Aorta (tissue), 5 donors: ENCODE data around the gene KRTAP4-16. TPM values are rescaled to one million over a fixed set of nuclear protein-coding genes. Genes with fewer than 3 reads are reported as not detected.
"Not testable (repeated sequence)": the region's sequence is repeated elsewhere in the genome, so short reads cannot be mapped to it uniquely, and the experiment has no call there.

Experiments
- ATAC-seq: fragments of 200-7000 bp; cut with Tn5 transposase; one replicate; pipeline ENCODE4 v1.9.1; 2022; ENCODE audit warnings: moderate library complexity; ENCODE audit not compliant: low FRiP score
- DNase-seq, 2 donors: peaks; one replicate each; pipeline ENCODE4 v3.0.0-alpha.2; 2020
- H3K27ac ChIP-seq, 2 donors: one replicate each; pipeline ENCODE4 v1.5.1; 2013; ENCODE audit warnings: low read length in 2 of 2, mild to moderate bottlenecking in 2 of 2, moderate library complexity in 2 of 2, control low read depth in 1 of 2, inconsistent platforms in 1 of 2, low read depth in 1 of 2
- H3K27me3 ChIP-seq, 2 donors: one replicate each; pipeline ENCODE4 v1.6.1; 2013; ENCODE audit warnings: control low read depth in 1 of 2, low read length in 1 of 2, mild to moderate bottlenecking in 1 of 2, moderate library complexity in 1 of 2; ENCODE audit not compliant: insufficient read depth in 2 of 2, control insufficient read depth in 1 of 2
- H3K36me3 ChIP-seq, 2 donors: one replicate each; pipeline ENCODE4 v1.6.1; 2013; ENCODE audit warnings: control low read depth in 1 of 2, low read length in 1 of 2, mild to moderate bottlenecking in 1 of 2; ENCODE audit not compliant: insufficient read depth in 2 of 2, control insufficient read depth in 1 of 2
- H3K4me1 ChIP-seq, 2 donors: one replicate each; pipeline ENCODE4 v1.6.1; 2013; ENCODE audit warnings: low read length in 2 of 2, control low read depth in 1 of 2, mild to moderate bottlenecking in 1 of 2, moderate library complexity in 1 of 2; ENCODE audit not compliant: insufficient read depth in 2 of 2, control insufficient read depth in 1 of 2
- H3K4me3 ChIP-seq, 2 donors: one replicate each; pipeline ENCODE4 v1.5.1; 2013; ENCODE audit warnings: low read length in 2 of 2, control low read depth in 1 of 2, mild to moderate bottlenecking in 1 of 2
- H3K9me3 ChIP-seq: one replicate; pipeline ENCODE4 v1.6.1; 2013; ENCODE audit warnings: mild to moderate bottlenecking, low read length; ENCODE audit not compliant: control insufficient read depth
- WGBS, 2 donors: extraction: QIAGEN DNeasy Blood & Tissue Kit; methylation state at CpG; one replicate each; pipeline ENCODE4 v1.1.7; 2013; 5-methylcytosine and 5-hydroxymethylcytosine counted together
- intact Hi-C, 2 donors: fragments of 100-400 bp; cut with DNase I; formaldehyde crosslinking; loops; one replicate each; pipeline versions ENCODE4 v1.14.2 to v1.15.0; 2022
- long read RNA-seq, 2 donors: library from polyadenylated mRNA; unstranded; transcript quantifications; one replicate each; pipeline ENCODE4 v2.0.0, GENCODE V29; 2020 to 2021
- polyA plus RNA-seq, 2 donors: library from polyadenylated mRNA; stranded (reverse); fragments of 200-250 nt; gene quantifications; one replicate each; pipeline ENCODE4 v1.2.3, GENCODE V29; 2013
- total RNA-seq, 2 donors: library from RNA; stranded (reverse); fragmentation: NEBNext Ultra II Directional; extraction: Animal tissue kit (Norgen Biotek cat#: 25700); gene quantifications; one replicate each; pipeline ENCODE4 v1.2.1, GENCODE V29; 2021
- donor health status: healthy with polysubstance abuse.
- donor health status: Bipolar disorder and iron deficiency.
- donor health status: DM: no; HTN: no; CAD: no.
- donor health status: DM: no; HTN: no; CAD: no.
- donor health status: DM: yes; HTN: yes; CAD: no.

Gene KRTAP4-16
- total RNA-seq (not detected), polyA plus RNA-seq (not detected)
- long read RNA-seq, donor 1 = 0 reads
- long read RNA-seq, donor 2 = 0 reads

- H3K4me1 ChIP-seq = no peaks in the 10 kb centered on the region
- no peak for DNase-seq
- H3K36me3 ChIP-seq = no peaks in the 10 kb centered on the region
- no peak within 1 kb of the TSS for H3K4me3 ChIP-seq
- H3K9me3 ChIP-seq = peaks cover 1% of the 10 kb centered on the region
- no peaks in the 10 kb centered on the region for H3K27me3 ChIP-seq
- no peak within 1 kb of the TSS for H3K27ac ChIP-seq
- intact Hi-C loops = no loop called here
- WGBS, 2 donors = 47% methylated on average over 8 to 10 of the region's 10 CpGs
- no peak for ATAC-seq
Observed at GRCh38 chr17:41101586-41102259, at the start of gene KRTAP4-16. KRTAP4-16 (minus strand) TSS chr17:41102209; CDS start chr17:41102209, 0 bp downstream.

GRCh38 chr17:41151525-41151924 is 49.5 kb upstream of the KRTAP4-16 start:
- H3K4me3 ChIP-seq = no peak overlapping the region
- H3K27me3 ChIP-seq = no peaks in the 10 kb centered on the region
- WGBS, 2 donors = 59 to 69% methylated on average over 2 of the region's 2 CpGs
- intact Hi-C loops = no loop called here
- no peaks in the 10 kb centered on the region for H3K36me3 ChIP-seq
- H3K4me1 ChIP-seq = no peaks in the 10 kb centered on the region
- no peak overlapping the region for H3K27ac ChIP-seq
- no peak for DNase-seq
- H3K9me3 ChIP-seq = no peaks in the 10 kb centered on the region
- ATAC-seq = no peak

- ATAC-seq = no peak
Observed at GRCh38 chr17:41150026-41150425, 48.0 kb upstream of the KRTAP4-16 start.

GRCh38 chr17:41149652-41149985 is 47.6 kb upstream of the KRTAP4-16 start, which contains the start of gene KRTAP4-5:
KRTAP4-5 (minus strand) TSS chr17:41149825; CDS start chr17:41149767, 58 bp downstream.
- no peak within 1 kb of the TSS for H3K4me3 ChIP-seq
- H3K4me1 ChIP-seq = no peaks in the 10 kb centered on the region
- intact Hi-C loops = no loop called here
- ATAC-seq (no peak), DNase-seq (no peak)
- no peaks in the 10 kb centered on the region for H3K9me3 ChIP-seq
- no peak within 1 kb of the TSS for H3K27ac ChIP-seq
- H3K36me3 ChIP-seq = no peaks in the 10 kb centered on the region
- H3K27me3 ChIP-seq = no peaks in the 10 kb centered on the region
- WGBS, 2 donors = 43 to 44% methylated on average over 2 of the region's 2 CpGs

More at GRCh38 chr17:41150026-41150425, 48.0 kb upstream of the KRTAP4-16 start:
- intact Hi-C loops = no loop called here
- Histone ChIP-seq H3K27me3 (no peaks in the 10 kb centered on the region), H3K4me1 (no peaks in the 10 kb centered on the region), H3K4me3 (no peak overlapping the region), H3K27ac (no peak overlapping the region), H3K36me3 (no peaks in the 10 kb centered on the region), H3K9me3 (no peaks in the 10 kb centered on the region)
- 82% methylated on average over 4 of the region's 4 CpGs for WGBS, 2 donors
- no peak for DNase-seq

GRCh38 chr17:41148971-41149651 is 47.1 kb upstream of the KRTAP4-16 start:
- H3K4me1 ChIP-seq, H3K36me3 ChIP-seq, intact Hi-C loops, H3K9me3 ChIP-seq, DNase-seq, H3K27ac ChIP-seq, H3K4me3 ChIP-seq, ATAC-seq, H3K27me3 ChIP-seq: not testable (repeated sequence)
- 69 to 74% methylated on average over 10 of the region's 10 CpGs for WGBS, 2 donors

- DNase-seq = no peak
- 85 to 87% methylated on average over 2 of the region's 2 CpGs for WGBS, 2 donors
- H3K4me3 ChIP-seq = no peak overlapping the region
- no peaks in the 10 kb centered on the region for H3K4me1 ChIP-seq
- H3K27ac ChIP-seq = no peak overlapping the region
- H3K36me3 ChIP-seq = no peaks in the 10 kb centered on the region
- H3K27me3 ChIP-seq = no peaks in the 10 kb centered on the region
- H3K9me3 ChIP-seq = no peaks in the 10 kb centered on the region
- ATAC-seq = no peak
- intact Hi-C loops = no loop called here
Observed at GRCh38 chr17:41147531-41148204, 45.7 kb upstream of the KRTAP4-16 start.

- no peak for ATAC-seq
- WGBS, 2 donors = 74 to 81% methylated on average over 2 of the region's 2 CpGs
- H3K9me3 ChIP-seq = no peaks in the 10 kb centered on the region
- H3K36me3 ChIP-seq = no peaks in the 10 kb centered on the region
- H3K4me3 ChIP-seq = no peak overlapping the region
- H3K27ac ChIP-seq = no peak overlapping the region
- no peak for DNase-seq
- no peaks in the 10 kb centered on the region for H3K27me3 ChIP-seq
- H3K4me1 ChIP-seq = no peaks in the 10 kb centered on the region
- intact Hi-C loops = no loop called here
Observed at GRCh38 chr17:41145261-41145660, 43.3 kb upstream of the KRTAP4-16 start.

GRCh38 chr17:41144846-41145245 is 42.8 kb upstream of the KRTAP4-16 start:
- 78 to 83% methylated on average over 1 of the region's 1 CpG for WGBS, 2 donors
- no peaks in the 10 kb centered on the region for H3K4me1 ChIP-seq

More at GRCh38 chr17:41144846-41145245, 42.8 kb upstream of the KRTAP4-16 start:
- Histone ChIP-seq H3K4me3 (no peak overlapping the region), H3K27ac (no peak overlapping the region), H3K36me3 (no peaks in the 10 kb centered on the region), H3K9me3 (peaks cover 2% of the 10 kb centered on the region), H3K27me3 (no peaks in the 10 kb centered on the region)
- DNase-seq (no peak), ATAC-seq (no peak)
- intact Hi-C loops = no loop called here
